Gastrocnemius medialis (tissue), 4 donors: Measurements from ENCODE around the gene APBA2.

Experiments used
- POLR2A ChIP-seq, 2 donors: fragments of 450-650 bp; IDR thresholded peaks; one replicate each; pipeline ENCODE4 v1.6.1; 2017; ENCODE audit warnings: antibody characterized with exemption in 2 of 2, mild to moderate bottlenecking in 2 of 2, moderate library complexity in 2 of 2
- TF ChIP-seq, protein P1 (sequence below), 5 experiments: fragments of 450-650 bp in 3 of 5; fragments of 200-600 bp in 2 of 5; sonication (generic) in 2 of 5; IDR thresholded peaks in 4 of 5; conservative IDR thresholded peaks in 1 of 5; 1 replicate in 4 of 5; 2 replicates in 1 of 5; pipeline ENCODE4 v1.5.1; 2016 to 2019; ENCODE audit warnings: antibody characterized with exemption in 5 of 5, mild to moderate bottlenecking in 3 of 5, moderate library complexity in 3 of 5

DNA sequence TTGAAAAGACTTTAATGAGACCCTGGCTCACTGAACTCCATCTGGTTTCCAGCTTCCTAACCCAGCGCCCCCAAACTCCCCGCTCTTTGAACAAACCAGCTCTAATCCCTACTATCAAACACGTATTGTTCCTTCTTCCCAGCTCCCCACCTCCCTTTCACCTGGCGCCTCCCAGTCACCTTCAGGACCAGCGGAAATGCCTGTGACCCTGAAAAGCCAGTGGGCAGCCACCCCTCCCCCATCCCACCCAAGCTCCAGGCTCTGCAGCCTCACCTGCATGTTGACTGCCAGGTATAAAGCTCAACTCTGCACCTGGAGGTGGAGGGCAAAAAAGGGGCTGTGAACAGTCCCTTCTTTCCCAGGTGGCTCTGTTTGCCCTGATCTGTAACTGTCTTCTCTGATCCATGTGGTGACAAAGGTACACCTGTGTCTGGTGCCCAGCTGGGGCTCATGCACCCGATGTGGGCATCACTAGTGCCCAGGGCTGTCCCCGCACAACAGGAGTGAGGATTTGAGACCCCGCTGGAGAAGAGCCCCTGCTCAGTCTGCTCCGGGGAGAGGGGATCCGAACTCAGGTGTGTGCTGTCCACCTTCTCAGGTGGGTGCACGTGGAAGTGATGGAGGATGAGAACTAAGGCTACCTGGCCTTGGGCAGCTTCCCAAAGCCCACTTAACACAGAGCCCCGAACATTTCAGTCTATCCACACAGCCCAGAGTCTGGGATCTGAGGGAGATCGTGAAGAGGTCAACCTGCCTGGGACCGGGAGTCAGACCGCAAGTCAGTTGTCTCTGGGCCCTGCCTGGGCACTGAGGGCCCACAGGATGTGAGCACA lies 254.9 kb downstream of the APBA2 start:
- TF ChIP-seq, protein P1, sequence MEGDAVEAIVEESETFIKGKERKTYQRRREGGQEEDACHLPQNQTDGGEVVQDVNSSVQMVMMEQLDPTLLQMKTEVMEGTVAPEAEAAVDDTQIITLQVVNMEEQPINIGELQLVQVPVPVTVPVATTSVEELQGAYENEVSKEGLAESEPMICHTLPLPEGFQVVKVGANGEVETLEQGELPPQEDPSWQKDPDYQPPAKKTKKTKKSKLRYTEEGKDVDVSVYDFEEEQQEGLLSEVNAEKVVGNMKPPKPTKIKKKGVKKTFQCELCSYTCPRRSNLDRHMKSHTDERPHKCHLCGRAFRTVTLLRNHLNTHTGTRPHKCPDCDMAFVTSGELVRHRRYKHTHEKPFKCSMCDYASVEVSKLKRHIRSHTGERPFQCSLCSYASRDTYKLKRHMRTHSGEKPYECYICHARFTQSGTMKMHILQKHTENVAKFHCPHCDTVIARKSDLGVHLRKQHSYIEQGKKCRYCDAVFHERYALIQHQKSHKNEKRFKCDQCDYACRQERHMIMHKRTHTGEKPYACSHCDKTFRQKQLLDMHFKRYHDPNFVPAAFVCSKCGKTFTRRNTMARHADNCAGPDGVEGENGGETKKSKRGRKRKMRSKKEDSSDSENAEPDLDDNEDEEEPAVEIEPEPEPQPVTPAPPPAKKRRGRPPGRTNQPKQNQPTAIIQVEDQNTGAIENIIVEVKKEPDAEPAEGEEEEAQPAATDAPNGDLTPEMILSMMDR (IDR thresholded peaks at IDR 0.05 in 4 of 5, conservative IDR thresholded peaks at IDR 0.05 in 1 of 5) = no peak
- TF ChIP-seq POLR2A (IDR thresholded peaks at IDR 0.05) = no peak
